Stimulated activated naive CD4-positive, alpha-beta T cell (primary cell): ENCODE measurements around the gene GALP.
"Not testable (repeated sequence)": the region's sequence is repeated elsewhere in the genome, so short reads cannot be mapped to it uniquely, and the experiment has no call there.

ENCODE experiments used
- DNase-seq, 6 experiments: peaks; one replicate each; lab custom pipeline; 2025; lab: John Stamatoyannopoulos, UW

GALP gene

GRCh38 chr19:56191115-56191514 lies 15.3 kb downstream of the GALP start:
- DNase-seq: no peak

- DNase-seq: no peak
These were observed 15.9 kb downstream of the GALP start for GRCh38 chr19:56191711-56192110.

- no peak for DNase-seq
These were observed 18.3 kb downstream of the GALP start for GRCh38 chr19:56193981-56194640.

GRCh38 chr19:56197646-56198045 lies 21.8 kb downstream of the GALP start, which contains the start of gene ZSCAN5B:
TSS of gene ZSCAN5B (minus strand) at chr19:56197783. CDS start at chr19:56193052, 4,731 bp downstream.
- DNase-seq: not testable (repeated sequence)

GRCh38 chr19:56199687-56200086 lies 23.9 kb downstream of the GALP start:
- no peak for DNase-seq

- no peak for DNase-seq
These were observed 26.2 kb downstream of the GALP start, which contains the start of gene ZSCAN5C for GRCh38 chr19:56201973-56202372. TSS of gene ZSCAN5C (plus strand) at chr19:56202273. CDS start at chr19:56205914, 3,641 bp downstream.

- not testable (repeated sequence) for DNase-seq
These were observed 31.8 kb downstream of the GALP start for GRCh38 chr19:56207581-56207980.

- no peak for DNase-seq
These were observed 33.3 kb downstream of the GALP start for GRCh38 chr19:56209091-56209490.

- DNase-seq: not testable (repeated sequence)
These were observed 34.2 kb downstream of the GALP start for GRCh38 chr19:56210036-56210435.

- no peak for DNase-seq
These were observed 35.9 kb downstream of the GALP start for GRCh38 chr19:56211718-56212117.

GRCh38 chr19:56217039-56217949 lies 41.5 kb downstream of the GALP start:
- no peak for DNase-seq

GRCh38 chr19:56218961-56219360 lies 43.2 kb downstream of the GALP start:
- no peak for DNase-seq

GRCh38 chr19:56221442-56221841 lies 45.6 kb downstream of the GALP start:
- DNase-seq: not testable (repeated sequence)

GRCh38 chr19:56221851-56222250 lies 46.0 kb downstream of the GALP start:
- no peak for DNase-seq

GRCh38 chr19:56222901-56223300 lies 47.1 kb downstream of the GALP start:
- no peak for DNase-seq

- DNase-seq: no peak
These were observed 47.7 kb downstream of the GALP start for GRCh38 chr19:56223481-56223880.
